Liver (tissue), 9 donors: ENCODE measurements around the gene SSPN. TPM values are rescaled to one million over a fixed set of nuclear protein-coding genes. Genes with fewer than 3 reads are reported as not detected.

ENCODE experiments used
- DNase-seq: peaks from one replicate; pipeline ENCODE4 v3.0.0-alpha.2; 2017; ENCODE audit warnings: low spot score
- H3K27ac ChIP-seq, 2 donors: one replicate each; pipeline ENCODE4 v1.7.0; 2013; ENCODE audit warnings: inconsistent platforms in 2 of 2, low read length in 2 of 2, control low read depth in 1 of 2, low read depth in 1 of 2, mild to moderate bottlenecking in 1 of 2
- H3K27me3 ChIP-seq, 4 donors: one replicate each; pipeline versions ENCODE4 v1.6.1 to v1.7.0; 2013; ENCODE audit warnings: low read length in 3 of 4, inconsistent platforms in 1 of 4, mild to moderate bottlenecking in 1 of 4, moderate library complexity in 1 of 4; ENCODE audit not compliant: control insufficient read depth in 4 of 4, insufficient read depth in 4 of 4
- H3K36me3 ChIP-seq, 4 donors: one replicate each; pipeline versions ENCODE4 v1.6.1 to v1.7.0; 2013; ENCODE audit warnings: low read length in 3 of 4, mild to moderate bottlenecking in 3 of 4, low read depth in 1 of 4, moderate library complexity in 1 of 4; ENCODE audit not compliant: control insufficient read depth in 4 of 4, insufficient read depth in 3 of 4
- H3K4me1 ChIP-seq, 4 donors: one replicate each; pipeline versions ENCODE4 v1.6.1 to v1.7.0; 2013; ENCODE audit warnings: low read length in 3 of 4, mild to moderate bottlenecking in 3 of 4, moderate library complexity in 1 of 4; ENCODE audit not compliant: control insufficient read depth in 4 of 4, insufficient read depth in 4 of 4
- H3K4me3 ChIP-seq, 3 donors: one replicate each; pipeline versions ENCODE4 v1.6.1 to v1.7.0; 2013; ENCODE audit warnings: low read length in 3 of 3, control low read depth in 1 of 3, low read depth in 1 of 3, mild to moderate bottlenecking in 1 of 3
- H3K9ac ChIP-seq, 2 donors: one replicate each; pipeline ENCODE4 v1.7.0; 2013; ENCODE audit warnings: low read length in 2 of 2, mild to moderate bottlenecking in 2 of 2, moderate library complexity in 2 of 2, control low read depth in 1 of 2, low read depth in 1 of 2
- H3K9me3 ChIP-seq, 4 donors: one replicate each; pipeline versions ENCODE4 v1.6.1 to v1.7.0; 2013; ENCODE audit warnings: low read length in 3 of 4; ENCODE audit not compliant: control insufficient read depth in 4 of 4
- EGR1 ChIP-seq, 2 donors: IDR thresholded peaks; 2 replicates each; pipeline ENCODE4 v1.6.1; 2016 to 2018; ENCODE audit warnings: antibody characterized with exemption in 2 of 2, low read depth in 2 of 2
- FOXA1 ChIP-seq: IDR thresholded peaks from 2 replicates; pipeline ENCODE4 v1.6.1; 2016; ENCODE audit warnings: antibody characterized with exemption
- FOXA2 ChIP-seq: IDR thresholded peaks from 2 replicates; pipeline ENCODE4 v1.6.1; 2016; ENCODE audit warnings: antibody characterized with exemption
- GABPA ChIP-seq, 2 donors: IDR thresholded peaks in 1 of 2; conservative IDR thresholded peaks in 1 of 2; 2 replicates each; pipeline ENCODE4 v1.6.1; 2016; ENCODE audit warnings: antibody characterized with exemption in 2 of 2, mild to moderate bottlenecking in 1 of 2, moderate library complexity in 1 of 2
- HNF4A ChIP-seq, 2 donors: conservative IDR thresholded peaks; 2 replicates each; pipeline ENCODE4 v1.6.1; 2016; ENCODE audit warnings: antibody characterized with exemption in 2 of 2, mild to moderate bottlenecking in 2 of 2
- HNF4G ChIP-seq: IDR thresholded peaks from 2 replicates; pipeline ENCODE4 v1.6.1; 2016; ENCODE audit warnings: antibody characterized with exemption
- JUND ChIP-seq, 2 donors: IDR thresholded peaks; 2 replicates each; pipeline ENCODE4 v1.6.1; 2016; ENCODE audit warnings: antibody characterized with exemption in 2 of 2
- NR2F2 ChIP-seq: IDR thresholded peaks from 2 replicates; pipeline ENCODE4 v1.6.1; 2016; ENCODE audit warnings: antibody characterized with exemption
- RAD21 ChIP-seq, 2 donors: IDR thresholded peaks; 2 replicates each; pipeline ENCODE4 v1.6.1; 2016; ENCODE audit warnings: antibody characterized with exemption in 2 of 2, mild to moderate bottlenecking in 2 of 2
- RXRA ChIP-seq, 2 donors: IDR thresholded peaks; 2 replicates each; pipeline ENCODE4 v1.6.1; 2017 to 2018; ENCODE audit warnings: antibody characterized with exemption in 2 of 2, mild to moderate bottlenecking in 1 of 2
- SP1 ChIP-seq: IDR thresholded peaks from 2 replicates; pipeline ENCODE4 v1.6.1; 2018; ENCODE audit warnings: antibody characterized with exemption, mild to moderate bottlenecking
- TAF1 ChIP-seq: conservative IDR thresholded peaks from 2 replicates; pipeline ENCODE4 v1.6.1; 2016; ENCODE audit warnings: antibody characterized with exemption, mild to moderate bottlenecking
- YY1 ChIP-seq: IDR thresholded peaks from 2 replicates; pipeline ENCODE4 v1.6.1; 2016; ENCODE audit warnings: antibody characterized with exemption, mild to moderate bottlenecking
- WGBS: extraction: QIAGEN DNeasy Blood & Tissue Kit; methylation state at CpG from one replicate; pipeline ENCODE4 v1.1.7; 2013; 5-methylcytosine and 5-hydroxymethylcytosine counted together
- polyA plus RNA-seq, 2 donors: library from polyadenylated mRNA; stranded (reverse) in 1 of 2; unstranded in 1 of 2; fragments of 200-250 nt in 1 of 2; fragments of >200 nt in 1 of 2; fragmentation: Nextera tagmentation in 1 of 2; extraction: Ambion mirVana in 1 of 2; gene quantifications; one replicate each; pipeline versions ENCODE4 v1.2.1 to v1.2.3, GENCODE V29; 2013 to 2015
- total RNA-seq, 2 donors: library from RNA; depleted of rRNA; stranded (reverse); fragments of >200 nt; gene quantifications; one replicate each; pipeline ENCODE4 v1.2.3, GENCODE V29; 2014
- TF ChIP-seq, protein P1 (sequence below): fragments of 150-350 bp; IDR thresholded peaks from 2 replicates; pipeline ENCODE4 v1.5.1; 2017; ENCODE audit warnings: improper control_type of control experiment, low read depth, low read length; ENCODE audit not compliant: missing input control
- TF ChIP-seq, protein P2 (sequence below): IDR thresholded peaks from 2 replicates; pipeline ENCODE4 v1.6.1; 2016; ENCODE audit warnings: antibody characterized with exemption
- TF ChIP-seq, protein P3 (sequence below): IDR thresholded peaks from 2 replicates; pipeline ENCODE4 v1.6.1; 2016; ENCODE audit warnings: antibody characterized with exemption, mild to moderate bottlenecking
- TF ChIP-seq, protein P4 (sequence below): IDR thresholded peaks from 2 replicates; pipeline ENCODE4 v1.6.1; 2016; ENCODE audit warnings: antibody characterized with exemption
- TF ChIP-seq, protein P5 (sequence below): IDR thresholded peaks from 2 replicates; pipeline ENCODE4 v1.6.1; 2016; ENCODE audit warnings: antibody characterized with exemption
- donor health status: healthy.
- donor health status: healthy.
- donor health status: healthy.
- donor health status: healthy.
- donor health status: healthy.

Gene SSPN
- total and polyA plus RNA-seq, 4 donors = 0.33 to 0.67 (median 0.46) TPM

DNA sequence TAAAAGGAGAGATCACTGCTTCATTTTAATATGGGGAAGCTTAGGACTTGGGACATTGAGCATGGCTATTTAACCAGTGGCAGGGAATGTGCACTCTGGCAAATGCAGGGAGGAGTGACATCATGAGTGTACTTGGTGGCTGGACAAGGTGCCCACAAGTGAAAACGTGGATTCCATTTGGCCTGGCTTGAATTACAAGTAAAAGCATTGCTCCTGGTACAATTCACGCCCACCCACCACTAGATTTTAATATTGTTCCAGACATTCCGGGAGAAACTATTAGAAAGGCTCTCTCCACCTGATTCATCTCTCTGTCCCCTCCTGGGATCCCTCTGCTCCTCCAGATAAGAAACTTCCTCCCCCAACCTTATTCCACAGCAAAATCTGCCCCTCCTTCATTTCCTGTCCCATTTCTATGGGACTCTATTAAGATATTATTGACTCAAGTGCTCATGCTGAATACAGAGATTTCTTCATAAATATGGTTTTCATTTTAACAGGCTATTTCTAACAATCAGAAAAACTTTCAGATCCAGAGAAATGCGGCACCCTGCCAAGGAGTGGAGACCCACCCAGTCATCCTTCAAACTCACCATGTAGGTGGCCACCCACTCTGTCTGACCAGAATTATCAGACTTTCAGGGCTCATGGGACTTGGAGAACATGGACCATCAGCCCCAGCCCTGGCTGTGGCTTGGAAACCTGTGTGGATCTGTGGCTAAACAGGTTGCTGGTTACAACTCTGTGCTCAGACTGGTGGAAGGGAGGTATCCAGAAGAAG is 43.2 kb downstream of the SSPN start:
- peaks cover 0 to 1% (median 0%) of the 10 kb centered on the region in 4 donors for H3K9me3 ChIP-seq
- TF ChIP-seq, protein P1, sequence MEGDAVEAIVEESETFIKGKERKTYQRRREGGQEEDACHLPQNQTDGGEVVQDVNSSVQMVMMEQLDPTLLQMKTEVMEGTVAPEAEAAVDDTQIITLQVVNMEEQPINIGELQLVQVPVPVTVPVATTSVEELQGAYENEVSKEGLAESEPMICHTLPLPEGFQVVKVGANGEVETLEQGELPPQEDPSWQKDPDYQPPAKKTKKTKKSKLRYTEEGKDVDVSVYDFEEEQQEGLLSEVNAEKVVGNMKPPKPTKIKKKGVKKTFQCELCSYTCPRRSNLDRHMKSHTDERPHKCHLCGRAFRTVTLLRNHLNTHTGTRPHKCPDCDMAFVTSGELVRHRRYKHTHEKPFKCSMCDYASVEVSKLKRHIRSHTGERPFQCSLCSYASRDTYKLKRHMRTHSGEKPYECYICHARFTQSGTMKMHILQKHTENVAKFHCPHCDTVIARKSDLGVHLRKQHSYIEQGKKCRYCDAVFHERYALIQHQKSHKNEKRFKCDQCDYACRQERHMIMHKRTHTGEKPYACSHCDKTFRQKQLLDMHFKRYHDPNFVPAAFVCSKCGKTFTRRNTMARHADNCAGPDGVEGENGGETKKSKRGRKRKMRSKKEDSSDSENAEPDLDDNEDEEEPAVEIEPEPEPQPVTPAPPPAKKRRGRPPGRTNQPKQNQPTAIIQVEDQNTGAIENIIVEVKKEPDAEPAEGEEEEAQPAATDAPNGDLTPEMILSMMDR = no peak
- TF ChIP-seq NR2F2 = no peak
- TF ChIP-seq TAF1 = no peak
- TF ChIP-seq, protein P2, sequence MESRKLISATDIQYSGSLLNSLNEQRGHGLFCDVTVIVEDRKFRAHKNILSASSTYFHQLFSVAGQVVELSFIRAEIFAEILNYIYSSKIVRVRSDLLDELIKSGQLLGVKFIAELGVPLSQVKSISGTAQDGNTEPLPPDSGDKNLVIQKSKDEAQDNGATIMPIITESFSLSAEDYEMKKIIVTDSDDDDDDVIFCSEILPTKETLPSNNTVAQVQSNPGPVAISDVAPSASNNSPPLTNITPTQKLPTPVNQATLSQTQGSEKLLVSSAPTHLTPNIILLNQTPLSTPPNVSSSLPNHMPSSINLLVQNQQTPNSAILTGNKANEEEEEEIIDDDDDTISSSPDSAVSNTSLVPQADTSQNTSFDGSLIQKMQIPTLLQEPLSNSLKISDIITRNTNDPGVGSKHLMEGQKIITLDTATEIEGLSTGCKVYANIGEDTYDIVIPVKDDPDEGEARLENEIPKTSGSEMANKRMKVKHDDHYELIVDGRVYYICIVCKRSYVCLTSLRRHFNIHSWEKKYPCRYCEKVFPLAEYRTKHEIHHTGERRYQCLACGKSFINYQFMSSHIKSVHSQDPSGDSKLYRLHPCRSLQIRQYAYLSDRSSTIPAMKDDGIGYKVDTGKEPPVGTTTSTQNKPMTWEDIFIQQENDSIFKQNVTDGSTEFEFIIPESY = no peak
- TF ChIP-seq JUND (IDR thresholded peaks at IDR 0.05) = no peak
- no peak for TF ChIP-seq FOXA2
- no peak for TF ChIP-seq RXRA (IDR thresholded peaks at IDR 0.05)
- TF ChIP-seq, protein P3, sequence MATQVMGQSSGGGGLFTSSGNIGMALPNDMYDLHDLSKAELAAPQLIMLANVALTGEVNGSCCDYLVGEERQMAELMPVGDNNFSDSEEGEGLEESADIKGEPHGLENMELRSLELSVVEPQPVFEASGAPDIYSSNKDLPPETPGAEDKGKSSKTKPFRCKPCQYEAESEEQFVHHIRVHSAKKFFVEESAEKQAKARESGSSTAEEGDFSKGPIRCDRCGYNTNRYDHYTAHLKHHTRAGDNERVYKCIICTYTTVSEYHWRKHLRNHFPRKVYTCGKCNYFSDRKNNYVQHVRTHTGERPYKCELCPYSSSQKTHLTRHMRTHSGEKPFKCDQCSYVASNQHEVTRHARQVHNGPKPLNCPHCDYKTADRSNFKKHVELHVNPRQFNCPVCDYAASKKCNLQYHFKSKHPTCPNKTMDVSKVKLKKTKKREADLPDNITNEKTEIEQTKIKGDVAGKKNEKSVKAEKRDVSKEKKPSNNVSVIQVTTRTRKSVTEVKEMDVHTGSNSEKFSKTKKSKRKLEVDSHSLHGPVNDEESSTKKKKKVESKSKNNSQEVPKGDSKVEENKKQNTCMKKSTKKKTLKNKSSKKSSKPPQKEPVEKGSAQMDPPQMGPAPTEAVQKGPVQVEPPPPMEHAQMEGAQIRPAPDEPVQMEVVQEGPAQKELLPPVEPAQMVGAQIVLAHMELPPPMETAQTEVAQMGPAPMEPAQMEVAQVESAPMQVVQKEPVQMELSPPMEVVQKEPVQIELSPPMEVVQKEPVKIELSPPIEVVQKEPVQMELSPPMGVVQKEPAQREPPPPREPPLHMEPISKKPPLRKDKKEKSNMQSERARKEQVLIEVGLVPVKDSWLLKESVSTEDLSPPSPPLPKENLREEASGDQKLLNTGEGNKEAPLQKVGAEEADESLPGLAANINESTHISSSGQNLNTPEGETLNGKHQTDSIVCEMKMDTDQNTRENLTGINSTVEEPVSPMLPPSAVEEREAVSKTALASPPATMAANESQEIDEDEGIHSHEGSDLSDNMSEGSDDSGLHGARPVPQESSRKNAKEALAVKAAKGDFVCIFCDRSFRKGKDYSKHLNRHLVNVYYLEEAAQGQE = no peak
- TF ChIP-seq, protein P4, sequence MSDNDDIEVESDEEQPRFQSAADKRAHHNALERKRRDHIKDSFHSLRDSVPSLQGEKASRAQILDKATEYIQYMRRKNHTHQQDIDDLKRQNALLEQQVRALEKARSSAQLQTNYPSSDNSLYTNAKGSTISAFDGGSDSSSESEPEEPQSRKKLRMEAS = no peak
- no peak for TF ChIP-seq SP1
- no peak for TF ChIP-seq FOXA1
- TF ChIP-seq RAD21 (IDR thresholded peaks at IDR 0.05) = no peak
- TF ChIP-seq, protein P5, sequence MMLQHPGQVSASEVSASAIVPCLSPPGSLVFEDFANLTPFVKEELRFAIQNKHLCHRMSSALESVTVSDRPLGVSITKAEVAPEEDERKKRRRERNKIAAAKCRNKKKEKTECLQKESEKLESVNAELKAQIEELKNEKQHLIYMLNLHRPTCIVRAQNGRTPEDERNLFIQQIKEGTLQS = no peak
- TF ChIP-seq HNF4G = no peak
- TF ChIP-seq HNF4A (conservative IDR thresholded peaks at IDR 0.05) = no peak
- TF ChIP-seq EGR1 (IDR thresholded peaks at IDR 0.05; ENCODE audit: low read depth in 2 of 2) = no peak
- TF ChIP-seq GABPA (IDR thresholded peaks at IDR 0.05 in 1 of 2, conservative IDR thresholded peaks at IDR 0.05 in 1 of 2) = no peak
- no peak for TF ChIP-seq YY1
- 74% methylated on average over 4 of the region's 4 CpGs for WGBS
- H3K4me1 ChIP-seq = peaks cover 0 to 1% (median 0%) of the 10 kb centered on the region in 4 donors
- DNase-seq = no peak
- no peak overlapping the region for H3K27ac ChIP-seq
- H3K4me3 ChIP-seq = no peak overlapping the region
- H3K27me3 ChIP-seq = no peaks in the 10 kb centered on the region
- H3K36me3 ChIP-seq = no peaks in the 10 kb centered on the region
- no peak overlapping the region for H3K9ac ChIP-seq
